Measurements from ENCODE around the gene ZG16.

DNA sequence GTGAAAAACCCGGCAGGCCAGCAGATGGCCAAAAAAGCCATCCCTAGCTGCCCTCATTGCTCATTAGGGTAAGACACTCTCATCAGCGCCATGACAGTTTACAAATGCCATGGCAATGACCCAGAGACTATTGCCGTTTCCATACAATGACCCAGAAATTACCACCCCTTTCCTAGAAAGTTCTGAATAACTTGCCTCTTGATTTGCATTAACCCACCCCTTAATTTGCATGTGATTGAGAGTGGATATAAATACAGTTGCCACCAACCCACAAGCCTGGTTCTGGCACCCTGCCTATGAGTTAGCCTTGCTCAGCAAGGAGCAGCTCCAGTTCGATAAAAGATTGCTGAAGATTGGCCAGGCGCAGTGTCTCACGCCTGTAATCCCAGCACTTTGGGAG, 16.2 kb upstream of the ZG16 start:
- no peak for TF ChIP-seq TCF12 (IDR thresholded peaks at IDR 0.05; ENCODE audit: low read depth)
- no peak for TF ChIP-seq NFIC (IDR thresholded peaks at IDR 0.05)
